Right forelimb (tissue), 1 donor: ENCODE results near the gene CXCL6.

ENCODE experiments used
- DNase-seq: peaks from one replicate; pipeline ENCODE4 v3.0.0-alpha.2; 2018

CXCL6 gene

DNA sequence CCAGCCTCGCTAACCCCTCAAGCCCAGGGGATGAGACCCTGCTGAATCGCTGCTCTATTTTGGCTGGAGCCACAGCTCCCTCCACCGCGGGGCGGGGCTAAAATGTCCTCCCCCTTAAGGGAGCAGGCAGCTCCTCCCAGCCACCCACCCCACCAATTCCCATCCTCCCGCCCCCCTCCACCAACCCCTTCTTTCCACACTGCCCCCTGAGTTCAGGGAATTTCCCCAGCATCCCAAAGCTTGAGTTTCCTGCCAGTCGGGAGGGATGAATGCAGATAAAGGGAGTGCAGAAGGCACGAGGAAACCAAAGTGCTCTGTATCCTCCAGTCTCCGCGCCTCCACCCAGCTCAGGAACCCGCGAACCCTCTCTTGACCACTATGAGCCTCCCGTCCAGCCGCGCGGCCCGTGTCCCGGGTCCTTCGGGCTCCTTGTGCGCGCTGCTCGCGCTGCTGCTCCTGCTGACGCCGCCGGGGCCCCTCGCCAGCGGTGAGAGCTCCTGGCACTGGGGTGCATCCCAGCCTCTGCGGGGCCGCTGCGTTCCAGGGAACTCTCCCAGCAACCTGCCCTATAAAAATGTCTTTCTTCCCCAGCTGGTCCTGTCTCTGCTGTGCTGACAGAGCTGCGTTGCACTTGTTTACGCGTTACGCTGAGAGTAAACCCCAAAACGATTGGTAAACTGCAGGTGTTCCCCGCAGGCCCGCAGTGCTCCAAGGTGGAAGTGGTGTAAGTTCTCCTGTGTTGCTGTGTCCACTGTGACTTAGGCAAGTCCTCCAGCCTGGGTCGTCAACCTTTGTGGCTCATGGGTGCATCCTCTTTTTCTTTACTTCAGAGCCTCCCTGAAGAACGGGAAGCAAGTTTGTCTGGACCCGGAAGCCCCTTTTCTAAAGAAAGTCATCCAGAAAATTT is at the start of gene CXCL6:
Gene CXCL6 (plus strand): TSS at position 306 of the 907 bp plus-strand sequence. CDS start 73 bp downstream, at position 379.
- DNase-seq, result peak; percentile 45

DNA sequence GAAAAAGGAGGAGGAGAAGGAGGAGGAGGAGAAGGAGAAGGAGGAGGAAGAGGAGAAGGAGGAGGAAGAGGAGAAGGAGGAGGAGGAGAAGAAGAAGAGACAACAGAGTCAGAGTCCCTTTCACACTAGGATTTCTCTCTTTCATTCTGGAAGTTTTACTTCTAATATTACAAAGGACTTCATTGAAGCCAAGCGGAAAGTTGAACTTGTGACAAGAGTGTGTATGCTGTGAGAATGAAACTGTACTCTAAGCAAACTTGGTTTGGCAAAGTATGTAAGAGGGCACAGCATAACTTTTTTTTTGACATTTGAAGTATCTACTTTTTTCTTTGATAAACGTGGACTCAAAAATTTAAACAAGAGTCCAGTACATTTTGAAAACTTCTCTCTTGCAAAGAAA is 48.1 kb upstream of the CXCL6 start:
- no peak for DNase-seq

DNA sequence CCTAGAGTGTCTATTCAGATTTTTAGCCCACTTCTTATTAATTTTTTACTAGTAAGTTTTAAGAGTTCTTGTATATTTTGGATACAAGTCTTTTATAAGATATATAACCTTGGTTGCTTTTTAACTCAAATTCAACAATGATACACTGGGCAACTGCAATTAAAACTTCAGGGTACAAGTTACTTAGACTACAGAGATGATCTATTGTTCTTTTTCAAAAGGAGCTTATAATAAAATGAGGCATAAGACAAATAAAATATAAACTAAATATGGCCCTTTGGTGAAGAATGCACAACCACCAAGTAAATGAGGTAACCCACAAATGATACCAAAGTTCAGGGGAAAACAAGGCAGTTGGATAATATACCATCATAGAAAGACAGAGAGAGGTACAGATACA is 37.6 kb upstream of the CXCL6 start:
- DNase-seq, result no peak

DNA sequence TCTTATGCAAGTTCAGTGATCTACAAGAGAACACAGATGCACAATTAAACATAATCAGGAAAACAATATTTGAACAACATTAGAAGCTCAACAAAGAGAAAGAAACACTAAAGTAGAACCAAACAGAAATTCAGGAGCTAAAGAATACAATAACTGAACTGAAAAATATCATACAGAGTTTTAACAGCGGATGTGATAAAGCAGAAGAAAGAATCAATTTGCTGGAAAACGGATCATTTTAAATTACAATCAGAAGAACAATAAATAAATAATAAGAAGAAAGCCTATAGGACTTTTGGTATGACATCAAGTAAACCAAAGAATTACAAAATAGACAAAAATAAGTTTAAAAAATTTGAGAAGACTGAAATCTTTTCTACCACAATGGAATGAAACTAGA is 36.3 kb upstream of the CXCL6 start:
- DNase-seq, result no peak

DNA sequence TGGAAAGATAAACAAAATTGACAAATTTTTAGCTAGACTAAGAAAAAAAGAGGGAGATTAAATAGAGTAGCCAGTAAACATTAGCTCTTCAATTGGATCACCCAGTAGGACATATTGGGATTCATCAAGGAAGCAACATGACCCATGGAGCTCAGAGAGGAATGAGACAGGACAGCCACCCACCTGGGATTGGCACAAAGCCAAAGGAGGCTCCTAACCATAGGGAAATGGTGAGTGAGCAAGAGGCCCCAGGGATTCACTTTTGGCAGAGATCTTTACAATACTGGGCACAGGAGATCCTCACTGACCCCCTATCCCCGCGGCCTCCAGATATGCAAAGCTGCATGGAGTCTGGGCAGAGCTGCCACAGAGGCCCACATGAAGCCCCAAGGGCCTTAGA is 34.8 kb upstream of the CXCL6 start:
- DNase-seq, result no peak

DNA sequence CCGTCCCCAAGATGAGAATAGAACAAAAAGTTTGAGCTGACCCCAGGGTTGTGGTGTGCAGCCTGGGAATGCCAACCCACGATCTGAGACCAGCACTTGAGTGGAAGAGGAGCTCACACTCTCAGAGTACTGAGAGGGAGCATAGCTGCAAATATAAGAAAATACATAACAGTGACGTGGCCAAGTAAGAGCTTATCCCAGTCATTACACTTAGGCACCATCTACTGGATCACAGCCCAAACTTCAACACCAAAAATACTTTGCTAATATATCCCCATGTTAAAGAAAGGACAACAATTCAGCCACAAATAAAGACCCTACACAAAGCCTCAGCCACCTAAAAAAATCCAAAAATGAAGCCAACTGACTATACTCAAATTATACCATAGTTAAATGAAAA is 33.3 kb upstream of the CXCL6 start:
- no peak for DNase-seq

DNA sequence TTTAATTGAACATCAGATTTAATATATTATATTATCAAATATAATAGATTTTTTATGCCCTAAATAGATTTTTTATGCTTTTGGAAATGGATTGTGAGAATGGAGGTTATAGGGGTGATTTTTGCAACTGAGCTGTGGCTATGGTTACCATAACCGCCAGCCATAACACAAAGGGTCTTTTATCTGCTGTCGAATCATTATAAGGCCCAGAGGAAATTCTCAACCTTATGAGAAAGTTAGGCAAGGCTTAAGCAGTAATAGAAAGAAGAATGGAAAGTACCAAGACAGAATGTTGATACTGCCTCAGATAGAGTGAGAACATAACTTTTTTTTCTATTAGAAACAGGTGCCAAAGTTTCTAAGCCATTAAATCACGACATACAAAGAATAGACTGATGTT is 26.3 kb upstream of the CXCL6 start:
- DNase-seq, result no peak

DNA sequence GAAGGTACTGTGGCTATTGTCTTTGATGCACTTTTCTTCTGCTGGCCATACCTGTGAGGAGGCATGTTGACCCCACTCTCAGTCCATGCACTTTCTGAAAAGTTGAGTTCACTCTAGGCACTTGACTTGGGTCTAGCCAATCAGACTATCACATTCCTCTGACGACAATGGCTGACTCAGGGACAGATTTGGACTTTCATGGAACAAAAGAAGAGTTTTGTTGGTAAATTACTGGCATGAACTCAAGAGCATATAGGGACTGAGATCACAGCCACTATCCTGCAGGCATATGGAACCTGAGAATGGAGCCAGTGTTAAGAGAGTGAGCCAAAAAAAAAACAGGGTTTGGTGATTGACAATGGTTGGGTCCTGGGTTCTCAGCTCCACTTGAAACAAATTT is 24.6 kb upstream of the CXCL6 start:
- no peak for DNase-seq

DNA sequence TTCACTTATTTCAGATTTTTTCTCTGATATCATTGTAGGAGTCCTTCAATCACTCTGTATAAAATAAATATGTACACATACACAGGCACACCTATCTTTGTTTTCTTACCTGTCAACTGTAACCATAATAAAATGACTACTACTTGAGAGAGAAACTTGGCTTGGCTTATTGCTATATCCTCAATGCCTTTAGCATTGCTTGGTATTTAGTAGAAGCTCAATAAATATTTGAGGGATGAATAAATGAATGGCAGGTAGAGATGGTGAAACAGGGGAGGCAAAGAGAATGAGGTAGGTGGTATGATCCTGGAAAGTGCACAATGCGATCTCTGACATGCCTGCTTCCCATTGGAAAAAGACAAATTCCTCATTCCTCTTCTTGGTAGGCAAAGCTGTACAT is 21.8 kb upstream of the CXCL6 start:
- DNase-seq, result no peak

DNA sequence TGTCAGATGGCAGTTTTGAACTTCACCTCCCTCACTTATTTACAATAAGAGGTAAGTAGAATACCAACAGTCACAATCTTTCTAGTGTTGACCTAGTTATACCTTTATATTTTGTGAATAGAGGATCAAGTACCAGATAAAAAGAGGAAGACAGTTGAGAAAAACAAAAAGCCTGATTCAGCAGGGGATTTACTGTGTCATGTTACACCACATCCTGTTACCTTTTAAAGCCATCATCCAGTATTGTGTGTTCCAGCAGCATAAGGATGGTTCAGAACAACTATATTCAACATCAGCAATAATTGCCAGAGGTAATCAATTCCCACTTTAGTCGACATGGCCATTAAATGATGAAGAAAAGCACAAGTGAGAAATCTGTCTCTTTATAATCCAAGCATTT is 21.3 kb upstream of the CXCL6 start:
- DNase-seq, result no peak

DNA sequence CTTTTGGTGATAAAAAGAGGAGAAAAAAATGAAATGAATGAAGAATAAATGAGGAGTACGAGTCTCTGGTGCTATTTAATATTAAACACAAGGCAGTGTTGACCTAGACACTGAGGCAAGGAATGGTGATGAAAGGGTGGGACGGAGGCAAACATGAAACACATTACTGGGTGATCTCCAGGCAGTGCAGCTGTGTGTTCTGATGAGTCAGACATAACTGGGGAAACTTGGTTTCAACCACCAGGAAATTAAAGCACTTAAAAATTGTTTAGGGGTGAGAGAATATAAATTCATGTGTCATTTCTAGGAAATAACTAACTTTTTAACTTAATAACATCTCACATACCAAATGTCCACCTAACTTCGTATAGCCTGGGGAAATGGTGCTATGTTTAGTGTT is 19.7 kb upstream of the CXCL6 start:
- no peak for DNase-seq

DNA sequence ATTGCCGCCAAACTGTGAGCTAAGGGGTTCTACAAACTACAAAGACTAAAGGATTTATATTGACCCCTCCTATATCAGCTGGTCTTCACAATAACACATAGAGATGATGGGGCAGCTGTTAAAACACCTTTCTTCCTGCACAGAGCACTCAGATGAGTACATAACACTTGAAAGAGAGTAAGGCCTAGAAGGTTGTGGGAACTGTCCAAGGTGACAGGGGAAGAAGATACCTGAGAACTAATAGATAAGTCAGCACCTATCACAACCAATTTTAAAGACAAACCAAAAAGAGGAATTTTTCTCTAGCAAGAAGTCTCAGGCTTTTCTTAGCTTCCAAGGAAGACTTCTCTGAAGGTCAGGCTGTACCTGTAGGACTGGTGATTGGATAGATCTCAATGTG is 19.1 kb upstream of the CXCL6 start:
- DNase-seq, result no peak

DNA sequence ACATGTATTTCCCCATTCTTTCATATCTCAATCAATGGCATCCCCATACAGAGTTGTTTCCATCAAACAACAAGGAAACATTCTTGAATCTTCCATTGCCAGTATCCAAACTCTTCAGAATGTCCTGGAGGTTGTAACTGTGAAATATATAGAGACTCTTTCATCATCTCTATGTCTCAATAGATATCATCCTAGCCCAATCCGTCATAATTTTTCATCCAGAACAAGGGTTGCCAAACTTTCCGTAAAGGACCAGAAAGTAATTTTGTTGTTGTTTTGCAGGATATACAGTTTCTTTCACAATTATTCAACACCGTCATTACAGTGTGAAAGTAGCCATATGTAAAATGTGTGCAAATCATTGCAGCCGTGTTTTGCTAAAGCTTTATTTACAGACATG is 15.2 kb upstream of the CXCL6 start:
- DNase-seq, result no peak

DNA sequence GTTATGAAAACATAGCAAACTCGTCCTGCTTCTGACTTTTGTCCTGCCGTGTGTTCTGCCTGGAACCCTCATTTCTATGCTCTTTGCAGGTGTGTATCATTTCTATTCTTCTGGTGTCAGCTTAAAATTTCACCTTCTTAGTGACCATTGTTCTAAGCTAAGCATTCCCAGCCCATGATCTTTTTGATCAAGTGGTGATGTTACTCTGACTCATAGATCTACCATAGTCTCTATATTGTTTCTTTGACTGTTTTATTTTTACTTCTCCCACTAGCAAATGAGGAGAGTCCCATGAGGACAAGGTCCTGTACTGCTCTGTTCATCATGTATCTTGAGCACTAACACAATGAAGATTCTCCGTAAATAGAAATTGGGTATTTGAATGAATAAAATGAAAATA is 14.1 kb upstream of the CXCL6 start:
- no peak for DNase-seq

DNA sequence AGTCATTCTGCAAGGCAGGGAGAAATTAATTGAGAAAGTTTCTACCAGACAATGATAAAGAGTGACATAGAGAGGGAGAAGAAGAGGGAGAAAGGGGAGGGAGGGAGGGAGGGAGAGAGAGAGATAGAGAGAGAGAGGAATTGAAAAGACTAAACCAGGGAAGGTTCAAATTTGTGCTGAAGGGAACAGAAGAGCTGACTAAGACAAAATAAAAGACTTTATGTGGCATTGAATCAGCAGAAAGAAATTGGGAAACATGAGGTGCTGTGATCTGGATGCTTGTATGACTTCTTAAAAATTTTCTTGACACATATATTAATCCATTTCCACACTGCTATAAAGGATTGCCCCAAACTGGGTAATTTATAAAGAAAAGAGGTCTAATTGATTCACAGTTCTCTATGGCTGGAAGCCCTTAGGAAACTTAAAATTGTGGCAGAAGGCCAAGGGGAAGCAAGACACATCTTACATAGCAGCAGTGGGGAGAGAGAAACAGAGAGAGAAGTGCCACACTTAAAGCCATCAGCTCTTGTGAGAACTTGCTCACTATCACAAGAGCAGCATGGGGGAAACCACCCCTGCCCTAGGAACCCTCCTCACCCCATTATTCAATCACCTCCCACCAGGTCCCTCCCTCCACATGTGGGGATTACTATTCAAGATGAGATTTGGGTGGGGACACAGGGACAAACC is 13.5 kb upstream of the CXCL6 start:
- DNase-seq, result no peak

DNA sequence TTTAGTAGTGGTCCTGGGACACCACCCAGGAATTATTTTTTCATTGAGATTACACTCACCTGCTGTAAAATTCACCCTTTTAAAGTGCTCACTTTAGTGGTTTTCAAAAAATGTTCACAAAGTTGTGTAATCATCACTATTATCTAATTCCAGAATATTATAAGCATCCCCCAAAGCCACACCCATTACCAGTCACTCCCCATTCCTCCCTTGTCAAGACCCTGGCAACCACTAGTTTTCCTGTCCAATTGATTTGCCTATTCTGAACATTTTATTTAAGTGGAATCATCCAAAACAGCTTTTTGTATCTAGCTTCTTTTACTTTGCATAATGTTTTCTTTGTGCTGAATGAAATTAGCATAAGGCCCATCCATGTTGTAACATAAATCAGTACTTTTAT is 12.7 kb upstream of the CXCL6 start:
- DNase-seq, result no peak

DNA sequence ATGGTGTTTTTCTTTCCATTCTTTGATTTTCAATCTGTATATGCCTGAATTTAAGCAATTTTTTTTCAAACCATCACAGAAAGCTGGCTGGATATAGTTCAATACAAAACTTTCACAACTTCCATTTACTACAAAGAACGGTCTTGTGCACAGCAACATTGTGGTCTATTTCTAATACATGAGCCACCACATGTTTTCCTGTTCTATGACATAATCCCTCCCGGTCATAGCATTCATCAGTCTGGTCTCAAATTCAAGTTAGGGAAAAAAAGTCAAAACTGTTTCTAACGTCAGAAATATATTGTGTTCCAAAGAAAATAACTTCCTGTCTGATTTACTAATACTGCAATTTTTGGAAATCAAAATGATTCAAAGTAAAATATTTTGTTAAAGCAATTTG is 7.5 kb upstream of the CXCL6 start:
- DNase-seq, result no peak

DNA sequence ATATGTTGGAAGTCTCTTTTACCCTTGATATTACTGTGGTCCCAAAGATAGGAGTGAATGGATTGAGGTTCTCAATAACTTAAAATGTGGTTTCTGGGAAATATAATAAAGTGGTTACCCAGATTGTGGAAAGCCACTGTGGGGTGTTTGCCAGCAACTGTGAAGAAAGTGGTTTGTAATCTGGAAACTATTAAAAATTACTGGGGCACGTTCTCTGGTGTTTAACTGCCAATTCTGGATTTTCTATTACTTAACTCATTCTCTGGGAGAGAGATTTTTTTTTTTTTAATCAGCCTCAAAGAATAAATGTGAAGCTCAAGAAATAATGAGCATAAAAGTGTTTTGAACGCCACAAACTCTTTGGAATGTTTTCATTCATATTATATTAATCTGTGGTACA is 4.9 kb upstream of the CXCL6 start:
- DNase-seq, result no peak

DNA sequence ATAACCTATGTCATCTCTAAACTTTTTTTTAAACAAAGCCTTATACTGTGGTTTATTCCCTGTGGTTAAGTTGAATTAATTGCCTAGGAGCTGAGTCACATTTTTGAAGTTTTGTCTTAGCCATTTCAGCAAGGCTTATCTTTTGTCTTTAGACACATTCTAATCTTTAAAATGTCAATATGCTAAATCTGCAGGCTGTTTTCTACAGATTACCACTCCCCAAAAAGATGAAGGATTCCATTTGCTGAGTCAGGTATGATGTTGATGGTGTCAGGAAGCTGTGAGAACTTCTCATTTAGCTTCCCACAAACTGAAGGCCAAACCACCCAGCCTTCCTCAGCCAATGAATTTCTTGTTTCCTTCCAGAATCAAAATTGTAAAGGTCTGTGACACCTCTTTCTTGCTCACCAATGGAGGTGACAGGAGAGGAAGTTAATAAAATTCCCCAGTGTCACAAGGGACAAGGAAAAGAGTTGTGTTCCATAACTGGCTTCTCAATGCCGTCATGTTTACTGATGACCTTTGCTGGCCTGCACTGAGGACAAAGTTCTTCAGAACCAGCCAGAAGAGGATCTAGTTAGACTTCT is 3.7 kb upstream of the CXCL6 start:
- DNase-seq, result no peak

DNA sequence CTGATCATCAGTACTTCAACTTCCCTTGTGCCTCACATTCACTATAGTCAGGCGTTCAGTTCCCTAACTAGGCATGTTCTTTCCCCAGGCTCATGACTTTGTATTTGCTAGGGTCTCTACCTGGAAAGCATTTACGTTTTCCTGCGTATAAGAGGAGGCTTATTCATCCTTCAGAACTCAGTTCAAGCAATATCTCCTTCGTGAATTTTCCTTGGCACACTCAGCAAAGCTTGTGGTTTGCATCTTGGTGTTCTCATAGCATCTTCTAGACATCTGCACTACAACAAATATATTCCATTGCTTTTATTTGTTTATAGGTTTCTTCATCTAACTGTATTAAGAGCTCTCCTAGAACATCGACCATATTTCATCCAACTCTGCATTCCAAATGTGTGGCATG is 2.6 kb downstream of the CXCL6 start:
- DNase-seq, result no peak

DNA sequence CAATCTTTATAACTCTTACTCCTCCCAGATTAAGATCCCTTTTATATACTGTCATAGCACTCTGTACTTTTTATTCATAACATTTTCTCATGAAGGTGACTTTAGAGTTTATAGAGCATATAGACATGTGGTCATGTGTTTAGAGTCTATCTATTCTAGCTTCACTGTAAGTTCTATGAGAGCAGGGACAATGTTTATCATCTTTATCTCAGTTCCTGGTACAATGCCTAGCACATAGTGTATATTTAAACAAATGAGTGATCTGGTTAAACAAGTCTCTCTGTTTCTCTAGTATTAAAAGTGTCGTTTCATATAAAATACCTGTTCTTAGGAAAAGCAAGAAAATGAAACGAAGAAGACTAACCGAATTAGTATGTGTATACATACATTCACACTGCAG is 3.2 kb downstream of the CXCL6 start:
- no peak for DNase-seq

DNA sequence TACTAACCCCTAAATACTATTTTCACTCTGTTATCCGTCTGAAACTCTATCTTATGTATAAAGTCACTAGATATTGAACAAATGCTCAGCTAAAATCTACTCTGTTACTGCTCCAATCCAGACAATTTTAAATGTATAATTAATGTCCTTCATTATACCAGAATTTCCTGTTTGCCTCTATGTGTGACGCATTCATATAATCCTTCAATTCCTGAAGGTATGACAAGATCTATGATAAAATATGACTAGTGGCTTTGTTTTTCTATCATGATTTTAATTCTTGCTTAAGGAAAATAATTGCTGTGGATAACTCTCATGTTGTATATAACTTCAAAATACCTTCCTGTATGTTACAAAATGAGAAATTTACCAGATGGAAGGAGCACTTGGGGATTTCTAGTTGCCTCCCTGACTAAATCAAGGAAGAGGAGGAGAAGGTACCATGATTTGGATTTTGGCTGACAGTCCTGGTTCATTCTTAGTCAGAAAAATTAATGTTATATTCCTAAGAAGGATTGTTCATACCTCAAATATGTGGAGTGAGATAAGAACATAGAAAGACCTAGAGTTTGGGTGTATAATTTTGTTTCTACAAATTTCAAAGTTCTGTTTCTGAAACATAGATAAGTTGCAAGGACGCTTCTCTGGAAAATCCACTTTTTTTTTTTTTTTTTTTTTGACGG is 4.9 kb downstream of the CXCL6 start:
- no peak for DNase-seq

DNA sequence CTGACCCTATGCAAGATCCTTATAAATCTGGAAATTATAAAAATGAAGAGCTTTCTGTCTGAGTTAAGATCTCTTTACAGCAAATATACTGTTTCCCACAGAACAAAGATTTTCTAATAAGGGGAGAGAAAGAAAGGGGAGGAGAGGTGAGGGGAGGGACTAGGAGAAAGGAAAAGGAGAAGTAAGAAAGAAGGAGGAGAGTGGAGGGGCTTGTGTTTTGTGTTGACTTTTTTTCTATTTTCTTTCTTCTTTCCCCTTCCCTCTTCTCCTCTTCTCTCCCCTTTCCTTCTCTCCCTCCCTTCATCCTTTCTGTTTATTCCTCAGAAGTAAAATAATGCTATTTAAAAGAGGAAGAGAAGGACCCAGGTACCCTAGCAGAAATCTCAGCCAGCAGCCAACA is 6.2 kb downstream of the CXCL6 start:
- DNase-seq, result no peak

DNA sequence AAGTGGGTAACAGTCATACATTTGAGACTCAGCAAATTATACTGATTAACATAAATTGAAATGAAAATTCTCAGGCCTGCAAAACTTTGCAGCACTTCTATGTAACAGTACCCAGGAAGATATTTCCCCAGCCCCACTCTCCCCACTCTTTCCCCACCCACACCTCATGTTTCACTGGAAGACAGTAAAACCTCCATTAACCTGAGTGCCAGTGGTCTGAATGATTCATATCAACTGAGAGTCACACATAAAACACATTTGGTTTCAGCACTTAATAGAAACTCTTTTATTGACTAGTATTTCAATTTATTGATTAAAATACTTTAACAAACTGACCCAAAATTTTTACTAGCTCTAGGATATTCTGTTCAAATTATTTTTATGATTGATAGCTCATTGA is 6.9 kb downstream of the CXCL6 start:
- DNase-seq, result no peak
